Brain microvascular endothelial cell (primary cell): Measurements from ENCODE around the gene C2CD2.

ENCODE experiments used
- DNase-seq: peaks from one replicate; pipeline ENCODE4 v3.0.0-alpha.2; 2020
- H3K27ac ChIP-seq: fragments of 250-450 bp; sonication (Bioruptor Pico); 2 replicates; pipeline ENCODE4 v1.5.1; 2020; ENCODE audit warnings: mild to moderate bottlenecking, moderate library complexity
- H3K27me3 ChIP-seq: fragments of 250-450 bp; sonication (Bioruptor Pico); replicated peaks from 2 replicates; pipeline ENCODE4 v1.5.1; 2020; ENCODE audit warnings: mild to moderate bottlenecking
- H3K36me3 ChIP-seq: fragments of 250-450 bp; sonication (Bioruptor Pico); replicated peaks from 2 replicates; pipeline ENCODE4 v1.5.1; 2020; ENCODE audit warnings: mild to moderate bottlenecking
- H3K4me3 ChIP-seq: 2 replicates; pipeline ENCODE4 v1.5.1; 2011; ENCODE audit warnings: low read depth, mild to moderate bottlenecking, control low read depth, low read length, moderate library complexity
- in situ Hi-C: cut with HindIII; loops from 2 replicates; pipeline ENCODE4 v1.10.0; 2017; ENCODE audit warnings: low sequenced_read_pairs, low pct_ligation_motif_present
- TF ChIP-seq, protein P1 (sequence below): IDR thresholded peaks from 2 replicates; pipeline ENCODE4 v1.5.1; 2011; ENCODE audit warnings: low read depth, mild to moderate bottlenecking, moderate library complexity, low read length, control low read depth, inconsistent platforms; ENCODE audit errors: missing control alignments

C2CD2 gene

GRCh38 chr21:41958886-41959563 is 5.2 kb upstream of the C2CD2 start:
- no peak for DNase-seq
- H3K4me3 ChIP-seq: no peak overlapping the region
- TF ChIP-seq, protein P1, sequence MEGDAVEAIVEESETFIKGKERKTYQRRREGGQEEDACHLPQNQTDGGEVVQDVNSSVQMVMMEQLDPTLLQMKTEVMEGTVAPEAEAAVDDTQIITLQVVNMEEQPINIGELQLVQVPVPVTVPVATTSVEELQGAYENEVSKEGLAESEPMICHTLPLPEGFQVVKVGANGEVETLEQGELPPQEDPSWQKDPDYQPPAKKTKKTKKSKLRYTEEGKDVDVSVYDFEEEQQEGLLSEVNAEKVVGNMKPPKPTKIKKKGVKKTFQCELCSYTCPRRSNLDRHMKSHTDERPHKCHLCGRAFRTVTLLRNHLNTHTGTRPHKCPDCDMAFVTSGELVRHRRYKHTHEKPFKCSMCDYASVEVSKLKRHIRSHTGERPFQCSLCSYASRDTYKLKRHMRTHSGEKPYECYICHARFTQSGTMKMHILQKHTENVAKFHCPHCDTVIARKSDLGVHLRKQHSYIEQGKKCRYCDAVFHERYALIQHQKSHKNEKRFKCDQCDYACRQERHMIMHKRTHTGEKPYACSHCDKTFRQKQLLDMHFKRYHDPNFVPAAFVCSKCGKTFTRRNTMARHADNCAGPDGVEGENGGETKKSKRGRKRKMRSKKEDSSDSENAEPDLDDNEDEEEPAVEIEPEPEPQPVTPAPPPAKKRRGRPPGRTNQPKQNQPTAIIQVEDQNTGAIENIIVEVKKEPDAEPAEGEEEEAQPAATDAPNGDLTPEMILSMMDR: no peak
- no peak overlapping the region for H3K27ac ChIP-seq
- H3K36me3 ChIP-seq: no peaks in the 10 kb centered on the region
- in situ Hi-C loops: no loop called here
- no peaks in the 10 kb centered on the region for H3K27me3 ChIP-seq

DNA sequence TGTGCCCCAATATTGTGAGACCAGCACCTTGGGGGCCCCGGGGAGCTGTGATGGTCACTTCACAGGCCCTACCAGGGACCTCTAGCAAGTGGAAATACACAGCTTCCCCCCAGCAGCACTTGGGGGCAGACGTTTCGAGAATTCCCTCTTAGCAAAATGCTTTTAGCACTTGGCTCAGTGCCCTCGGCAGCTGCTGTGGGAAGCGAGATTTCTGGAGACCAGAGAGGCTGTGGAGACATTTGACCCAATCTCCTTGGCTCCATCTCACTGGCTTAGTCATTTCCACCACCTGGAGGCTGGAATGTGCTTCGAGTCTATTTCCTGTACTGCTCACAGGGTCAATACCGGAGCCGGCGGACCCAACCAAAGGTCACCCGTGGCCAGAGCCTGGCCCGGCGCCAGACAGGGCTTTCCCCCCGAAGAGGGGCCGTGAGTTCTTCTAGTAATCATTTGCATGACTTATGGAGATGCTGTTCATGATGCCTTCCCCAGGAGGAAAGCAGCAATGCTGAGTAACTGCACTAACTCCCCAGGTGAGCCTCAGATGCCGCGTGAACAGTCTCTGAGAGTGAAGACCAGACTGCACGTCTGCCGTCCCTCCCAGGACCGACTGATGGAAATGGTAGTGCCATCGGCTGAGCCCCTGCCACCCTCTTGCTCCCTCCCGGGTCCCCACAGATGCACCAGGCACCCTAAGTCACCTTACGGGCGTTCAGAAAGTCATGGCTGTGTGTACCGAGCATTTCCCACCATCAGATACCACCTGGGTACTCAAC is 4.4 kb upstream of the C2CD2 start:
- peak; percentile 81 for DNase-seq
- in situ Hi-C loops: no loop called here
- H3K4me3 ChIP-seq: no peak overlapping the region
- peak overlapping the region; percentile 76 for H3K27ac ChIP-seq
- no peaks in the 10 kb centered on the region for H3K27me3 ChIP-seq
- no peaks in the 10 kb centered on the region for H3K36me3 ChIP-seq
- TF ChIP-seq, protein P1: peak; percentile 62

DNA sequence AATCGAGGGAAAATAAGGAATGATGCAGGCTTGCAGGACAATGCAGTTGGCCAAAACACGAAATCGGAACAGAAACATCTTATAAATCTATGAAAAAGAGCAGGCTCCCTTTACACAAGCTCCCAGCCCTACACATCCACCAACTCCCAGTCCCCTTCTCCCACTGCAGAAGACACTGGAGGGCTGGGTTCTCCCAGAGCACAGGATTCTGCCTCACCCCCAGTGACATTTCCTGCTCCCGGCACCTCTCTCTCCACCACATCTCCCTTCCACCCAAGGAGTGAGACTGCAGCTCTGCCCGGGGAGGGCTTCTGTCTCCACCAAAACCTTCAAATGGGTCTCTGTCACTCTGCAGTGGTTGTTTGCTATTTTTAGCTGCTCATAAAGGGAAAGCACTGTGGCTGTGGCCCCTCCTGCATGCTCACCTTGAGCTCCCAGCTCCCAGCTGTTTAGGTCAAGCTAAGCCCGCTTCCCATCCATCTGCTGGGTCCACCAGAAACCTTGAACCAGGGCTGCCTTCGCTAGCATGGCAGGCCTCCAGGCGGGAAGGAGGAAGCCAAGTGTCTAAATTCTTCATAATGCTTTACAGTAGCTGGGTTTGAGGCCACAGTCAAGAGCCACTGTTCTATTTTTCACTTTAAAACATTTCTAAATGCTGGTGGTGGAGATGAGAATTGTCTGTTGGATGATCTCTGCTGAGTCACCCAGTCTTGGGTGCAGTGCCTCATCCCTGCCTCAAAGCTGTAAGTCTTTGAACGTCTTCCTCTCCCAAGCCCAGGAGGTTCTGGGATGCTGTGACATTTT is 3.3 kb upstream of the C2CD2 start:
- Histone ChIP-seq H3K36me3 (no peaks in the 10 kb centered on the region), H3K4me3 (no peak overlapping the region), H3K27ac (peak overlapping the region; percentile 76), H3K27me3 (no peaks in the 10 kb centered on the region)
- in situ Hi-C loops: no loop called here
- peak; percentile 69 for DNase-seq
- TF ChIP-seq, protein P1: peak; percentile 30

GRCh38 chr21:41955516-41955915 is 1.7 kb upstream of the C2CD2 start:
- TF ChIP-seq, protein P1: no peak
- in situ Hi-C loops: no loop called here

GRCh38 chr21:41954654-41955499 is 1.1 kb upstream of the C2CD2 start:
- no peak overlapping the region for H3K4me3 ChIP-seq
- H3K27ac ChIP-seq: no peak overlapping the region
- DNase-seq: no peak
- in situ Hi-C loops: no loop called here
- no peaks in the 10 kb centered on the region for H3K36me3 ChIP-seq
- H3K27me3 ChIP-seq: no peaks in the 10 kb centered on the region
- TF ChIP-seq, protein P1: no peak

More at GRCh38 chr21:41955516-41955915, 1.7 kb upstream of the C2CD2 start:
- Histone ChIP-seq H3K36me3 (no peaks in the 10 kb centered on the region), H3K27ac (no peak overlapping the region), H3K4me3 (no peak overlapping the region), H3K27me3 (no peaks in the 10 kb centered on the region)
- no peak for DNase-seq
